TTC549 (cell line): ENCODE measurements around the gene HMGCS2.
"Not testable (repeated sequence)": the region's sequence is repeated elsewhere in the genome, so short reads cannot be mapped to it uniquely, and the experiment has no call there.

ENCODE experiments used
- FAIRE-seq: peaks from 2 replicates; lab custom pipeline; 2012; peaks lifted over from hg19 to GRCh38; lab: Jason Lieb, UNC

HMGCS2 gene

GRCh38 chr1:119787776-119788175 is 19.1 kb upstream of the HMGCS2 start:
- no peak for FAIRE-seq

- not testable (repeated sequence) for FAIRE-seq
Observed at GRCh38 chr1:119786473-119787050, 17.9 kb upstream of the HMGCS2 start.

DNA sequence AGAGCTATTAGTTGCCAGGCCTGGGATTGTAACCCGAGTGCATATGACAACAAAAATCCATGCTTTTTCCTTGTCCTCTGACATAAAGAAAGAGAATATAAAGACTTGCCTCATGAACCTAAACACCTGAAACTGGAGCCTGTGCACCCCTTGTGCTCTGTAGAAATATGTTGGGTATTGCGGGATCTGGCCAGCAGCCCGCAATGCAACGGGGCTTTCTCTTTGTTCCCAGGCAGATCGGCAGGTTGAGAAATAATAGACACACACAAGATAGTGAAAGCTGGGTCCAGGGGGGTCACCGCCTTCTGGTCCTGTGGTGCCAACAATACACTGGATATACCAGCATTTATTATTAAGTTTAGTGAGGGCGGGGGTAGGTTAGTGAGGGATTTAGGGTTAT is 17.3 kb upstream of the HMGCS2 start:
- FAIRE-seq: not testable (repeated sequence)

- no peak for FAIRE-seq
Observed at GRCh38 chr1:119784191-119784781, 15.6 kb upstream of the HMGCS2 start.

DNA sequence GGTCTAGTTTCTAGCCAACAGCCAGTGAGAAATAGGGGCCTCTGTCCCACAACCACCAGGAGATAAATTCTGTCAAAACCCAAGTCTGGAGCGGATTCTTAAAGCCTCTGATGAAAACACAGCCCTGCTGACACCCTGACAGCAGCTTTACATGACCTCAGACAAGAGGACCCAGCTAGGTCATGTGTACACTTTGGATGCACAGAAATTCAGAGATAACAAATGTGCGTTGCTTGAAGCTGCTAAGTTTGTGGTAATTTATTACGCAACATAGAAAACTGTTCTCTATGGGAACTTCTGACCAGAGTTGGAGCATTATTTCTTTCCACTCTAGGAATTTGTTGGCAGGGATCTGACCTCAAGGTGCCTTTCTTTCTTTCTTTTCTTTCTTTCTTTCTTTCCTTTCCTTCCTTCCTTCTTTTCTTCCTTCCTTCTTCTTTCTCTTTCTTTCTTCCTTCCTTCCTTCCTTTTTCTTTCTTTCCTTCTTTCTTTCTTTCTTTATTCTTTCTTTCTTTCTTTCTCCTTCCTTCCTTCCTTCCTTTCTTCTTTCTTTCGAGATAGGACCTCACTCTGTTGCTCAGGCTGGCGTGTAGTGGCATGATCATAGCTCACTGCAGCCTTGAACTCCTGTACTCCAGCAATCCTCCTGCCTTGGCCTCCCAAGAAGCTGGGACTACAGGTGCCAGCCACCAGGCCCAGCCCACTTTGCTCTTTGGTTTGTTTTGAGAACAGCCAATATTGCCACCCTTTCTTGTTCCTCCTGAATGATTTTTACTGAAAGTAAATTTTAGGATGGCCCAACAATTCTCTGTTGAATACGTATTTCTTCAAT is 14.9 kb upstream of the HMGCS2 start:
- no peak for FAIRE-seq

GRCh38 chr1:119782631-119783325 is 14.1 kb upstream of the HMGCS2 start:
- no peak for FAIRE-seq

- no peak for FAIRE-seq
Observed at GRCh38 chr1:119781434-119782210, 12.9 kb upstream of the HMGCS2 start.

DNA sequence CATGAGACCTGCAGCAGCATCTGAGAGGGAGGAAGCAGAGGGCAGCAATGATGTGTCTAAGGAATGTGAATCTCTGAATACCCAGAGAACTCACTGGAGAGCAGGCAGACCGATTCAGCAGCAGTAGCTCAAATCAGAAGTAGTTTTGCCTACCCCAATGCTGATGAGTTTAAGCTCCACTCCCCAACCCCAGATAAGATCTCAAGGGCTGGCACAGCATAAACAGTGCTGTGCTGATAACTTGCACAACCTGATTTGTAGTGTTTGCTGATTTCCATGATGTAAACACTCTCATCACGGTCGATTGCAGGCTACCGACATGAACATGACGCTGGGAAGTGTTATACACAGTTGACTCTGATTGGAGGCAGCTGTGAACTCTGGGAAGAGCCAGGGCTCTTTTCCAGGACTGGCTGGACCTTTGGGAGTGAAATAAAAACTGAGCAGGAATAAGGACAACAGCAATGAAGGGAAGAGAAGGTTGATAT is 11.2 kb upstream of the HMGCS2 start:
- FAIRE-seq: no peak

DNA sequence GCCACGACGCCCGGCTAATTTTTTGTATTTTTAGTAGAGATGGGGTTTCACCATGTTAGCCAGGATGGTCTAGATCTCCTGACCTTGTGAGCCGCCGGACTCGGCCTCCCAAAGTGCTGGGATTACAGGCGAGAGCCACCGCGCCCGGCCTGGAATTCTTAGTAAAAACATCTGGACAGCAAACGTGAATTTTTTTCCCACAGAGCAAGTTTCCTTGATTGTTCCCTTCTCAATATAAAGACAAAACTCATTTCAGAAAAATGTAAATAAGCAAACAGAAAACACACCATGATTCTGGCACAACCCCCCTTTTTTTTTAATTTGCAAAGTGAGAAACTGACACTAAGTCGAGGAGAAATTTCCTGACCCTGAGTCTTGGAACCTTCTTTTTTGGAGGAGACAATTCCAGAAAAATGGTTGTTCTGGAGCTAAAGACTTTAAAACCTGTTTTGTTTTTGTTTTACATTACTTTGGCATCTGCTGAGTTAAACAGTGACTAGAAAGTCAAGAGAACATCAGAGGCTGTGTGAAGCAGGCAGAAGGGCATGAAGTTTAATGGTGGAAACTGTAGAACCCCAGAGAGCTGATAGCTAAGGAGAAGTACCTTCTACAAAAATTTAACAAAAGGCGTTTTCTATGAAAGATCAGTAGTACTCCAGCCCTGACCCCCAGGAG is 10.3 kb upstream of the HMGCS2 start:
- no peak for FAIRE-seq

- FAIRE-seq: no peak
Observed at GRCh38 chr1:119778359-119778758, 9.7 kb upstream of the HMGCS2 start.

DNA sequence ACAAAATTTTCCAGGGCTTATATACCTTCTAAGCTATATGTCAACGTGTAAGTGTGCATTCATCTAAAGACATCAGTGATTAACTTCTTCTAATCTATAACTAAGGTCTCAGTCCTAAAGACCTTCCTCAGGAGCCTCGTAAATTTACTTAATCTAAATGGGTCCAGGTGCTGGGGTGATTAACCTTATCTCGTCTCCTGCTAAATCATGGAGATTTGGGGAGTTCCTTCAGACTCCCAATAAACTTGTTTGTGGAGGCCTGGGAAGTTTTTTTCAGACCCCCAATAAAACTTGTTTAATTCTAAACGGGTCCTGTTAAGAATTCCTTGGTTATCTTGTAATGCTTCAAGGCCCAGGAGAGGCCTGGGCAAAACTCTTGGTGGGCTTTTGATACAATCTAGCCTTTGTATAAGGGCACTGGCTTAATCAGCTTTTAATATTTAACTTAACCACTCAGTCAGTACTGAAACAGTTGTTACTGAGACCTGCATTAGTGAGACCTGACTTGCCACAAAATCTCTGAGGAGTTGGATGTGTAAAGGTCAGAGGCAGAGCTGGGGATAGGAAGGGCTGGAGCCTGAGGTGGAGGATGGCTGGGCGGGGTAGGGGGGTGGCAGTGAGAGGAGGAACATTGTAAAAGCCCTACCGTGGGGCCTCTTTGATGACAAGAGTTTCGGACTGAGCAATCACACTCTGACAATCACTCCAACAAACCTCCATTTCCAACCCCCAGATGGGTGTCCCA is 6.2 kb upstream of the HMGCS2 start:
- FAIRE-seq: no peak

DNA sequence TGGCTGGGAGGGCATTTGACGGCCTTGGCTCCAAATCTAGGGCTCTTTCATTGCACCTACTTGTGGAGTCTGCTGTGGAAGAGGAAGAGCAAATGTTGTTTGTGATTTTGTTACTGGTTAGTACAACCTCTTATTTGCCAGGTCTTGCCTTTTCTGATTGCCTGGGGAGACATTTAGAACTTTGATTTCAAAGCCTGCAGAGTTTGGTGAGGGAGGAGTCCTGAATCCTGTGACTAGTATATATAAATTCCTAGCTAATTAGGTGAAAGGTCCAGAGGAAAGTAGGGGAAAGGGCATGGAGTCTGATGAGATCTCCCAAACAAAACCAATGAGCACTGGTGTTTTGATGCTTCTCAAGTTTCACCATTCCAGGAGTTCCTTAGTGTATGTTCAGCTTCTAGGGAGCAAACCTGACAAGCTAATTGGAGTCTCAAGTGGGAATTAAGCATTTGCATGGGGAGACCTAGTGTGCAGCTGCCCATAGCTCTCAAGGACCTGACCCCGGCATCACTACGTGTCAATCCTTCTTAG is 5.1 kb upstream of the HMGCS2 start:
- FAIRE-seq: no peak

DNA sequence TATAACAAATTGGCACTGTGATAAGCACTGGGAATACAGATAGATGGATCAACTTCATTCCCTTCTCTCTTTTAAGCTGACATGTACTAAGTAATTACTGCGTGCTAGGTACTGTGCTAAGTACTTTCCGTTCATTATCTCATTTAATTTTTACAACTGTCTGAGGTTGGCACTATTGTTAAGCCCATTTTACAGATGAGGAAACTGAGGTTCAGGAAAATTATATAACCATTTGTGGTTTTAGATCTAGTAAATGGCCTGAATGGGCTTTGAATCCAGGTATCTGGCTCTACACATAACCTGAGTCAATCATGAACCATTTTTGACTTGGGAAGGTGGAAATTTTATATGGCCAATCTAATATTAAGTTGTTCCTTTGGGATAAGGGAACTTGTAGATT is 3.6 kb upstream of the HMGCS2 start:
- FAIRE-seq: no peak

GRCh38 chr1:119771770-119772169 is 3.1 kb upstream of the HMGCS2 start:
- no peak for FAIRE-seq

DNA sequence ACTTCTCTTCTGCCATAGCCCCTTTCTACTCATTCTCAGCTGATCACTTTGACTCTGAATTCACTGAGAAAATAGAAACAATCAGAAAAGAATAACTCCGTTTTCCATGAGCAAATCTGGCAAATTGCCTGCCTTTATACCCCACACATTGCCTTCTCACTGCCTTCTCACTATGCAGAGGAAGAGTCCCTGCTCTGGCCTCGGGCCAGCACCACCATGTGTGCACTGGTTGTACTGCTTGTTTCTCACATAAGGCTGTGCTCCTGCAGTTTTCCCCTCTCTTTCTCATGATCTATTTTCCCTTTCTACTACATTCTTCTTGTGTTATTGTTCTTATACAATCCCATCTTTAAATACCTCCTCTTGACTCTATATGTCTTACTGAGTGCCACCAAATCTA is 2.3 kb upstream of the HMGCS2 start:
- no peak for FAIRE-seq

GRCh38 chr1:119767486-119767885 is 1.2 kb downstream of the HMGCS2 start:
- no peak for FAIRE-seq

DNA sequence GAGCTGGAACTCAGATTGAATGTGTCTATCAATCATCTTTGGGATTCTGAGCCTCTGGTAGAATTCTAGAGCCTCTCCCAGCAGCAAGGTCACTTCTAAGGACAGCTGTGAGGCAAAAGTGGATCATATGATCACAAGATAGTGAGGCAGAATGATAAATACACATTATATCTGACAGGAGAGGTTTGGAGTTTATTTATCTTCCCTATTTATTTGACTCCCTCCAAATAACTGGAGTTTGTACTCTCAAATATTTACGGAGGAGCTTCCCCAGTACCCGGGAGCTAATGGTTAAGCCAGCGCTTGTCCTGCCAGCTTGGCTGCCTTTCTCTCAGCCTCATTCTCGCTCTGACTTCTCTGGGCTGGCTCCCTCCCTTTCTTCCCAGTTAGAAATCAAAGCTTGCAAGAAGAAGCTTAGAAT is 2.3 kb downstream of the HMGCS2 start:
- no peak for FAIRE-seq

DNA sequence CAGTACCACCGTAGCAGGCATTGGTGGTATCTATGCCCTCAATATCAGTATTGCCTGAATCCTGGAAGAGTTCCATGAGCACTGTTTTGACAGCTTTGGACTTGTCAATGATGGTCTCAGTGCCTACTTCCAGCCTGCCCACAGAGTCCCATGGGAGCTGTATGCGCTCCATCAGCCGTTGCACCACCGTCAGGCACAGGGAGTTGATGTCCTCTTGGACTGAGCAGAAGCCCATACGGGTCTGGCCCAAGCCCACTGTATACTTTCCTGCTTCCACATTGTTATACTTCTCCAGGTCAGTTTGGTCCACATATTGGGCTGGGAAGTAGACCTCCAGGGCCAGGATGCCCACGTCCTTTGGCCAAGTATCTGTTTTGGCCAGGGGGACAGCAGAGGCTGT is 4.5 kb downstream of the HMGCS2 start:
- FAIRE-seq: no peak

DNA sequence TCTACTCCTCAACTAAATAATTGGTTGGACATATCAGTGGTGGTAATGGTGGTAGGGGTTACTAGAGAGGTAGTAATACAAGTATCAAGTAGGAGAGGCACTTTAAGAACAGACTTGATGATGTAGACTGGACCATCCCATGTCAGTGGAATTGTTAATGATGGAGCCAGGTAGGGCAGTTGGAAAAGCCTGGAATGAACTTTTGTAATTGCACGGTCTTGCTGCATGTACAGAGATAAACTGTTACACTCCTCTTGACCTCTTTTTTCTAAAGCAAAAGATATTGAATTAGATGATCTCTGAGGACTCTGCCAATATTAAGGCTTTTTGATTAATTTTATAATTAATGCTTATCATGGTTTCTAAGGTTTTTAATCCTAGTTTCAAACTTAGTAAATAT is 5.8 kb downstream of the HMGCS2 start:
- FAIRE-seq: no peak

- no peak for FAIRE-seq
Observed at GRCh38 chr1:119762409-119762808, 6.3 kb downstream of the HMGCS2 start.
